HEK293 (cell line): Measurements from ENCODE around the gene SCO1.

ENCODE experiments used
- CTCF ChIA-PET: fragments of 350-600 bp; formaldehyde crosslinking; extraction: SDS; loops from one replicate; lab custom pipeline; 2021; ENCODE audit warnings: antibody characterized with exemption; lab: Yijun Ruan, JAX
- POLR2A ChIA-PET: fragments of 300-600 bp; formaldehyde crosslinking; extraction: SDS; loops from one replicate; lab custom pipeline; 2020; ENCODE audit warnings: antibody characterized with exemption, inconsistent platforms; lab: Yijun Ruan, JAX
- H3K27ac ChIP-seq: fragments of 200-500 bp; sonication (Bioruptor generic); 2 replicates; pipeline ENCODE4 v1.5.1; 2014; ENCODE audit warnings: low read depth, low read length, control low read depth, inconsistent platforms; ENCODE audit errors: extremely low read depth
- H3K36me3 ChIP-seq, 2 experiments: fragments of 200-500 bp in 1 of 2; sonication (Bioruptor generic) in 1 of 2; 1 replicate in 1 of 2; 2 replicates in 1 of 2; pipeline ENCODE4 v1.5.1; 2014 to 2017; ENCODE audit warnings: inconsistent platforms in 2 of 2, low read length in 2 of 2; ENCODE audit not compliant: control insufficient read depth in 2 of 2, insufficient read depth in 1 of 2
- H3K4me1 ChIP-seq: fragments of 200-500 bp; sonication (Bioruptor generic); 2 replicates; pipeline ENCODE4 v1.5.1; 2014; ENCODE audit warnings: mild to moderate bottlenecking, low read length, inconsistent platforms; ENCODE audit not compliant: control insufficient read depth, insufficient read depth
- H3K4me3 ChIP-seq: 2 replicates; pipeline ENCODE4 v1.5.1; 2011; ENCODE audit warnings: low read depth, mild to moderate bottlenecking, control low read depth, low read length, moderate library complexity
- H3K9me3 ChIP-seq: fragments of 200-500 bp; sonication (Bioruptor generic); 2 replicates; pipeline ENCODE4 v1.5.1; 2014; ENCODE audit warnings: low read depth, low read length, inconsistent platforms; ENCODE audit not compliant: control insufficient read depth, insufficient read depth
- ATF2 ChIP-seq: fragments of 450-650 bp; formaldehyde crosslinking; IDR thresholded peaks from 2 replicates; pipeline ENCODE4 v1.5.1; 2016; ENCODE audit warnings: missing biosample characterization, missing genetic modification characterization, low read depth
- GLIS1 ChIP-seq: fragments of 450-650 bp; formaldehyde crosslinking; IDR thresholded peaks from 2 replicates; pipeline ENCODE4 v1.5.1; 2016; ENCODE audit warnings: missing biosample characterization, missing genetic modification characterization
- KLF10 ChIP-seq: fragments of 450-650 bp; IDR thresholded peaks from 2 replicates; pipeline ENCODE4 v1.5.1; 2018; ENCODE audit warnings: missing biosample characterization, mild to moderate bottlenecking, missing genetic modification characterization
- OVOL3 ChIP-seq: fragments of 450-650 bp; formaldehyde crosslinking; IDR thresholded peaks from 2 replicates; pipeline ENCODE4 v1.5.1; 2016; ENCODE audit warnings: missing biosample characterization, missing genetic modification characterization
- SALL2 ChIP-seq: fragments of 450-650 bp; formaldehyde crosslinking; IDR thresholded peaks from 2 replicates; pipeline ENCODE4 v1.5.0; 2017; ENCODE audit warnings: missing biosample characterization, mild to moderate bottlenecking, missing genetic modification characterization, borderline replicate concordance
- SP3 ChIP-seq: fragments of 450-650 bp; formaldehyde crosslinking; IDR thresholded peaks from 2 replicates; pipeline ENCODE4 v1.5.1; 2016; ENCODE audit warnings: missing biosample characterization, missing genetic modification characterization
- SP7 ChIP-seq: fragments of 450-650 bp; formaldehyde crosslinking; IDR thresholded peaks from 2 replicates; pipeline ENCODE4 v1.5.1; 2016; ENCODE audit warnings: missing biosample characterization, missing genetic modification characterization
- WT1 ChIP-seq: fragments of 450-650 bp; formaldehyde crosslinking; IDR thresholded peaks from 2 replicates; pipeline ENCODE4 v1.5.1; 2016; ENCODE audit warnings: missing biosample characterization, missing genetic modification characterization
- YY1 ChIP-seq: fragments of 450-650 bp; formaldehyde crosslinking; IDR thresholded peaks from 2 replicates; pipeline ENCODE4 v1.5.1; 2018; ENCODE audit warnings: missing biosample characterization, missing genetic modification characterization
- ZBTB49 ChIP-seq: fragments of 450-650 bp; formaldehyde crosslinking; IDR thresholded peaks from 2 replicates; pipeline ENCODE4 v1.5.1; 2016; ENCODE audit warnings: missing biosample characterization, missing genetic modification characterization, low read depth
- ZNF112 ChIP-seq: fragments of 450-650 bp; formaldehyde crosslinking; IDR thresholded peaks from 2 replicates; pipeline ENCODE4 v1.5.0; 2017; ENCODE audit warnings: missing biosample characterization, missing genetic modification characterization
- ZNF133 ChIP-seq: fragments of 450-650 bp; formaldehyde crosslinking; IDR thresholded peaks from 2 replicates; pipeline ENCODE4 v1.5.1; 2016; ENCODE audit warnings: missing biosample characterization, missing genetic modification characterization
- ZNF274 ChIP-seq, 2 experiments: fragments of 200-500 bp in 1 of 2; fragments of 450-650 bp in 1 of 2; sonication (Bioruptor generic) in 1 of 2; formaldehyde crosslinking in 1 of 2; IDR thresholded peaks; 2 replicates each; pipeline versions ENCODE4 v1.5.1 to v1.6.1; 2014 to 2016; ENCODE audit warnings: borderline replicate concordance in 1 of 2, inconsistent platforms in 1 of 2, low read length in 1 of 2, missing biosample characterization in 1 of 2, missing genetic modification characterization in 1 of 2
- ZNF280D ChIP-seq: fragments of 450-650 bp; formaldehyde crosslinking; IDR thresholded peaks from 2 replicates; pipeline ENCODE4 v1.5.1; 2016; ENCODE audit warnings: missing biosample characterization, missing genetic modification characterization
- ZNF366 ChIP-seq: fragments of 450-650 bp; formaldehyde crosslinking; conservative IDR thresholded peaks from 2 replicates; pipeline ENCODE4 v1.5.1; 2016; ENCODE audit warnings: missing biosample characterization, missing genetic modification characterization
- ZNF488 ChIP-seq: fragments of 450-650 bp; formaldehyde crosslinking; IDR thresholded peaks from 2 replicates; pipeline ENCODE4 v1.5.1; 2016; ENCODE audit warnings: missing biosample characterization, missing genetic modification characterization
- ZNF561 ChIP-seq: fragments of 450-650 bp; IDR thresholded peaks from 2 replicates; pipeline ENCODE4 v1.5.1; 2018; ENCODE audit warnings: missing biosample characterization, missing genetic modification characterization, borderline replicate concordance
- ZNF639 ChIP-seq: fragments of 450-650 bp; formaldehyde crosslinking; IDR thresholded peaks from 2 replicates; pipeline ENCODE4 v1.5.1; 2016; ENCODE audit warnings: missing biosample characterization, missing genetic modification characterization
- ZNF776 ChIP-seq: fragments of 450-650 bp; formaldehyde crosslinking; IDR thresholded peaks from 2 replicates; pipeline ENCODE4 v1.5.0; 2017; ENCODE audit warnings: missing biosample characterization, missing genetic modification characterization, borderline replicate concordance
- ZNF785 ChIP-seq: fragments of 450-650 bp; formaldehyde crosslinking; IDR thresholded peaks from 2 replicates; pipeline ENCODE4 v1.5.1; 2016; ENCODE audit warnings: missing biosample characterization, missing genetic modification characterization
- TF ChIP-seq, protein P1 (sequence below): fragments of 450-650 bp; formaldehyde crosslinking; IDR thresholded peaks from 2 replicates; pipeline ENCODE4 v1.5.1; 2017; ENCODE audit warnings: missing biosample characterization, missing genetic modification characterization

SCO1 gene

DNA sequence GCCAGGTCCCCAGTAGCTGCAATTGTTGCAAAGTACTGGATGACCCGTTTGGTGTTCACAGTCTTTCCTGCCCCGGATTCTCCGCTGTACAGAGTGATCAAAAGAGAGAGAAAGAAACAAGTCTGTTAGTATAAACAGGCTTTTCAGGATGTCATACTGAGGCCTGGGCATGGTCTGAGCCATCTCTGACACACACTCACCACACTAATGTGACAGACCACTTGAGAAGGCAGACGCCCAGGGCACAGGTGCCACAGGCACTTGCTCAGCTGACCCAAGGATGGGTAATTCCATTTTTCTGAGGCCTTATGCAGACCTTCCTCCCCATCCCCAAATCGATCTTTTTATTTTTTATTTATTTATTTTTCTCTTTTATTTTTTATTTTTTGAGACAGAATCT is 47.7 kb downstream of the SCO1 start (continued):
- TF ChIP-seq YY1 (tag by site-specific recombination) (no peak), ZNF280D (tag by site-specific recombination) (no peak), ZNF133 (no peak), ZNF776 (tag by site-specific recombination) (no peak)

DNA sequence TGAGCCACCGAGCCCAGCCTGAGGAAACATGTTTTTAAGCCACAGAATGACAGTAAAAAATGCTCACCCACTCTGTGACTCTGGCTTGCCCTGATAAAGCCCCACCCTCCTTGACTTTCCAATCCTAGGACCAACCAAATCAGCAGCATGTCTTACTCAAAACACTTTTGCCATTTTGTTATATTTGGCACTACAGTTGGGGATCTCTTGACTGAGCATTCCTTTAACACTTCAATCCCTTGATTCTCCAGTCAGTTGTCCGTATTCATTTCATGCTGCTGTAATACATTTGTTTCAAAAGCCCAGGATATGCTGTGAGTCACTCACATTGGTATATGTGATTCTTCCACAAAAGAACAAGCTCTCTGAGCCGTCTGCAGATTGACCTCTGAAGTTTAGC is 48.4 kb downstream of the SCO1 start:
- CTCF ChIA-PET, result interaction anchor here (0.7 to 1.2 kb wide), 2 partner anchors 23 to 367 kb away, joined by 3 to 5 read pairs; no protein-coding TSS in a partner anchor
- Histone ChIP-seq H3K27ac (no peak overlapping the region), H3K36me3 (peaks cover 0 to 13% of the 10 kb centered on the region in 2 experiments; a peak in 2 of 3 replicates), H3K9me3 (no peaks in the 10 kb centered on the region), H3K4me1 (no peaks in the 10 kb centered on the region), H3K4me3 (no peak overlapping the region)
- TF ChIP-seq ZNF488 (tag by site-specific recombination) (no peak), GLIS1 (tag by site-specific recombination) (no peak), ATF2 (no peak), SALL2 (tag by site-specific recombination) (no peak), ZNF274 (IDR thresholded peaks at IDR 0.05; ENCODE audit: low read length) (no peak), ZNF274 (tag by site-specific recombination; IDR thresholded peaks at IDR 0.05; ENCODE audit: borderline replicate concordance) (no peak)
- TF ChIP-seq, protein P1, sequence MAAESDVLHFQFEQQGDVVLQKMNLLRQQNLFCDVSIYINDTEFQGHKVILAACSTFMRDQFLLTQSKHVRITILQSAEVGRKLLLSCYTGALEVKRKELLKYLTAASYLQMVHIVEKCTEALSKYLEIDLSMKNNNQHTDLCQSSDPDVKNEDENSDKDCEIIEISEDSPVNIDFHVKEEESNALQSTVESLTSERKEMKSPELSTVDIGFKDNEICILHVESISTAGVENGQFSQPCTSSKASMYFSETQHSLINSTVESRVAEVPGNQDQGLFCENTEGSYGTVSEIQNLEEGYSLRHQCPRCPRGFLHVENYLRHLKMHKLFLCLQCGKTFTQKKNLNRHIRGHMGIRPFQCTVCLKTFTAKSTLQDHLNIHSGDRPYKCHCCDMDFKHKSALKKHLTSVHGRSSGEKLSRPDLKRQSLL (tag by site-specific recombination), result no peak
- POLR2A ChIA-PET, result no interaction called here

DNA sequence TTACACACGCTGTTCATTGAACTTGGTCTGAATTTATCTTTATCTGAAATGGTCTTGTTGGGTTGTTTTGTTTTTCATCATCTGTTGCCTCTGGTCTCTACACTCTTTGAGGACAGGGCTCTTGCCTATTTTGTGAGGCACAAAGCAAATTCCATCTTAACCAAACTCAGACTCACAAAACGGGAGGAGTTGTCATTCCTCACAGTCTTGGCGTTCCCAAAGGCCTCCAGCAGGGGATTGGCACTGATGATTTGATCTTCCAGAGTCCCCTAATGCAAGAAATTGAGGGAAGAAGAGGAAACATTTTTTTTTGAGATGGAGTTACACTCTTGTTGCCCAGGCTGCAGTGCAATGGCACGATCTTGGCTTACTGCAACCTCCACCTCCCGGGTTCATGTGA is 49.0 kb downstream of the SCO1 start:
- POLR2A ChIA-PET, result no interaction called here
- Histone ChIP-seq H3K4me1 (no peaks in the 10 kb centered on the region), H3K36me3 (peaks cover 0 to 13% of the 10 kb centered on the region in 2 experiments; a peak in 2 of 3 replicates), H3K9me3 (no peaks in the 10 kb centered on the region), H3K27ac (no peak overlapping the region), H3K4me3 (no peak overlapping the region)
- CTCF ChIA-PET, result interaction anchor here (0.6 to 10.2 kb wide), 5 partner anchors 15 to 353 kb away, joined by 3 to 135 read pairs (median 3); no protein-coding TSS in a partner anchor
- no peak for TF ChIP-seq SP7
- TF ChIP-seq ZNF561 (tag by site-specific recombination), result no peak
- no peak for TF ChIP-seq KLF10 (tag by site-specific recombination)
- no peak for TF ChIP-seq SP3 (tag by site-specific recombination)
- no peak for TF ChIP-seq OVOL3 (tag by site-specific recombination)
- no peak for TF ChIP-seq ZNF366 (tag by site-specific recombination)
- TF ChIP-seq WT1 (tag by site-specific recombination), result no peak
- TF ChIP-seq ZNF639, result no peak
- no peak for TF ChIP-seq ZNF785
- TF ChIP-seq ZNF112, result no peak
- TF ChIP-seq ZBTB49 (tag by site-specific recombination), result no peak
